Thoracic aorta (tissue), 2 donors: ENCODE measurements around the gene TSTD2. TPM values are rescaled to one million over a fixed set of nuclear protein-coding genes. Genes with fewer than 3 reads are reported as not detected.
A peak's percentile ranks its signal among the peaks of the same experiment; 100 is the strongest.

Experiments
- ATAC-seq: fragments of 150-250 bp; one replicate; pipeline ENCODE4 v1.8.0; 2017; ENCODE audit warnings: low read depth; ENCODE audit not compliant: insufficient number of reproducible peaks, low FRiP score
- DNase-seq: peaks from one replicate; pipeline ENCODE4 v3.0.0-alpha.2; 2020; ENCODE audit warnings: low spot score
- H3K27ac ChIP-seq, 2 donors: fragments of 200-600 bp; sonication (generic); 1 replicate in 1 of 2; 2 replicates in 1 of 2; pipeline ENCODE4 v1.5.1; 2016; ENCODE audit warnings: mild to moderate bottlenecking in 2 of 2, moderate library complexity in 2 of 2
- H3K27me3 ChIP-seq: fragments of 200-600 bp; sonication (generic); replicated peaks from 2 replicates; pipeline ENCODE4 v1.6.0; 2016; ENCODE audit warnings: mild to moderate bottlenecking; ENCODE audit not compliant: insufficient read depth
- H3K36me3 ChIP-seq: fragments of 200-600 bp; sonication (generic); one replicate; pipeline ENCODE4 v1.5.1; 2016
- H3K4me1 ChIP-seq, 2 donors: fragments of 200-600 bp; sonication (generic); 1 replicate in 1 of 2; 2 replicates in 1 of 2; pipeline versions ENCODE4 v1.5.1 to v1.6.0; 2016; ENCODE audit warnings: low read depth in 2 of 2, mild to moderate bottlenecking in 1 of 2; ENCODE audit not compliant: control insufficient read depth in 1 of 2
- H3K4me3 ChIP-seq: fragments of 200-600 bp; sonication (generic); 2 replicates; pipeline ENCODE4 v1.5.1; 2016; ENCODE audit warnings: mild to moderate bottlenecking
- H3K9me3 ChIP-seq: fragments of 200-600 bp; sonication (generic); 2 replicates; pipeline ENCODE4 v1.5.1; 2016
- total RNA-seq, 2 donors: library from RNA; depleted of rRNA; stranded (reverse); fragments of >200 nt; gene quantifications; one replicate each; pipeline versions ENCODE4 v1.1.0 to v1.2.3, GENCODE V29; 2016
- TF ChIP-seq, protein P1 (sequence below): fragments of 200-600 bp; sonication (generic); IDR thresholded peaks from one replicate; pipeline ENCODE4 v1.5.1; 2019; ENCODE audit warnings: antibody characterized with exemption

The TSTD2 gene
- total RNA-seq, 2 donors from 2014 or later = 13.1 to 51.4 TPM

DNA sequence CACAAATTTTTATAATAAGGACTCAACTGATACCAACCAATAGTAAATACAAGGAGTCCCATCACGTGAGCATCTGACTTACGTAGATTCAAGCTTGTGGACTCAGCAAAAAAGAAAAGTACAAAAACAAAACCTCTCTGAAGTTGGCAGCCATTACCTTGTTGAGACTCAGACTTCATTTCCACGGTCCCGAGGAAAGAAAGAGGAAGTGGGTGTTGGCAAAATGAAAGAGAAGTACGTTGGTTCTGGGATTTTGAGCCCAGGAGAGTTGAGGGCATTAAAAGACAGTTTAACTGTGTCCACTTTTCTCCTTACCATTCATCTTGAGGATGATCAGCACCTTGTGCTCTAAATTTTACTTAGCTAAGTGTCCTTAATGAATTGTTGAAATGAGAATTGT, 27.2 kb upstream of the TSTD2 start:
- Histone ChIP-seq H3K4me1 (no peaks in the 10 kb centered on the region), H3K9me3 (no peaks in the 10 kb centered on the region), H3K36me3 (peaks cover 47% of the 10 kb centered on the region), H3K4me3 (no peak overlapping the region), H3K27me3 (no peaks in the 10 kb centered on the region), H3K27ac (peak overlapping the region in 1 of 2 donors; percentile 45)
- TF ChIP-seq, protein P1, sequence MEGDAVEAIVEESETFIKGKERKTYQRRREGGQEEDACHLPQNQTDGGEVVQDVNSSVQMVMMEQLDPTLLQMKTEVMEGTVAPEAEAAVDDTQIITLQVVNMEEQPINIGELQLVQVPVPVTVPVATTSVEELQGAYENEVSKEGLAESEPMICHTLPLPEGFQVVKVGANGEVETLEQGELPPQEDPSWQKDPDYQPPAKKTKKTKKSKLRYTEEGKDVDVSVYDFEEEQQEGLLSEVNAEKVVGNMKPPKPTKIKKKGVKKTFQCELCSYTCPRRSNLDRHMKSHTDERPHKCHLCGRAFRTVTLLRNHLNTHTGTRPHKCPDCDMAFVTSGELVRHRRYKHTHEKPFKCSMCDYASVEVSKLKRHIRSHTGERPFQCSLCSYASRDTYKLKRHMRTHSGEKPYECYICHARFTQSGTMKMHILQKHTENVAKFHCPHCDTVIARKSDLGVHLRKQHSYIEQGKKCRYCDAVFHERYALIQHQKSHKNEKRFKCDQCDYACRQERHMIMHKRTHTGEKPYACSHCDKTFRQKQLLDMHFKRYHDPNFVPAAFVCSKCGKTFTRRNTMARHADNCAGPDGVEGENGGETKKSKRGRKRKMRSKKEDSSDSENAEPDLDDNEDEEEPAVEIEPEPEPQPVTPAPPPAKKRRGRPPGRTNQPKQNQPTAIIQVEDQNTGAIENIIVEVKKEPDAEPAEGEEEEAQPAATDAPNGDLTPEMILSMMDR = no peak
- DNase-seq (no peak), ATAC-seq (no peak)

DNA sequence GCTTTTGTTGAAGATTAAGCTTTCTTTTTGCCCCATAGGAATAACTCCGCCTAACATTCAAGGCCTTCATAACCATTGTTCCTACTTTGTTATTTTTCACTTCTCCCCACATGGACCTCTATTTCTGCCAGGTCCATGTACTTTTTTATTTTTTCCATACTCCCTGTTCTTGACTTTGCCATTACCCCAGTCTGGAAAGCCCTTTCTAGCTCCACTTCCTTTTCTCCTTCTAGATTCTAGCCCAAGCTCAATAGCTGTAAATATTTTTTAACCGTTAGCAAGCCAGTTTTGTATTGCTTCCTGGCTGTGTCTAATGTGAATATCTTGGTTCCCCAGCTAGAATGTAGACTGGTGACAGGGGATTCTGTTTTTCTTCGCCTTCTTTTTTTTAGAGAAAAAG, 26.6 kb upstream of the TSTD2 start:
- Histone ChIP-seq H3K9me3 (no peaks in the 10 kb centered on the region), H3K4me1 (no peaks in the 10 kb centered on the region), H3K4me3 (no peak overlapping the region), H3K36me3 (peaks cover 49% of the 10 kb centered on the region), H3K27me3 (no peaks in the 10 kb centered on the region), H3K27ac (peak overlapping the region in 1 of 2 donors; percentile 45)
- TF ChIP-seq, protein P1 = no peak
- DNase-seq = no peak
- ATAC-seq = no peak

DNA sequence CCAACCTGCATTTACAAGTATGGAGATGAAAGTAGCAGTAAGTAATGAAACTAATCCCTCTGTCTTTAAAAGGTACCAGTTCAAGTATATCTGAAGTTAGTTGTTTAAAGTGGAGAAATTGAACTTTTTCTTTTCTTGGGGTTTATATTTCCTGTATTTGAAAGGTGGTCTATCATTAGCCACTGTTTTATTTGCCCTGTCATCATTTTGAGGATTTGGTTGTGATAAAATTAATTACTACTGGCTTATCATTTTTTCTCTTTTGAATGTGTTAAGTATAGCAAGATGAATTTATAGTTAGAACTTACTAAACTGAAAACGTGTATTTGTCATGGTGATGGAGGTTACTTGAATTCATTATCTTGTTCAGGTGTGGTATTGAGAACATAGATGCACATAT, 25.5 kb upstream of the TSTD2 start:
- Histone ChIP-seq H3K9me3 (no peaks in the 10 kb centered on the region), H3K4me1 (no peaks in the 10 kb centered on the region), H3K36me3 (peaks cover 44% of the 10 kb centered on the region), H3K4me3 (no peak overlapping the region), H3K27ac (no peak overlapping the region), H3K27me3 (no peaks in the 10 kb centered on the region)
- ATAC-seq (no peak), DNase-seq (no peak)
- TF ChIP-seq, protein P1 = no peak

DNA sequence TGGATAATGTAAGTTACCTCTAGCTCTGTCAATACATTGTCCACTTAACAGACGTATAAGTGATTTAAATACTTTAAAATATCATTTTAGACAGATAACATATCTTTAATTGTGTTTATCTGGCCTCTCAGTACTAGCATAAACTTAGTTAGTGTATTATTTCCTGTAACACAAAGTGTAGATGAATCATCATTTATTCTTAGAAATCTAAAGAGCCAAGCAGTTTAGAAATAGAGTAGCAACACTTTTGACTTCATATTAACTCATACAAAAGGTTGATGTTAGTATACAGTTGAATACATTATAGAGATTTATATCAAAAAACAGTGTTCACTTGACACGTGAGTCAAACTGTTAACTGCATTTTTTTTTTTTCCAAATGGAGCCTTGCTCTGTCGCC, 18.5 kb upstream of the TSTD2 start:
- Histone ChIP-seq H3K36me3 (peaks cover 35% of the 10 kb centered on the region), H3K27ac (no peak overlapping the region)
- no peak for ATAC-seq

DNA sequence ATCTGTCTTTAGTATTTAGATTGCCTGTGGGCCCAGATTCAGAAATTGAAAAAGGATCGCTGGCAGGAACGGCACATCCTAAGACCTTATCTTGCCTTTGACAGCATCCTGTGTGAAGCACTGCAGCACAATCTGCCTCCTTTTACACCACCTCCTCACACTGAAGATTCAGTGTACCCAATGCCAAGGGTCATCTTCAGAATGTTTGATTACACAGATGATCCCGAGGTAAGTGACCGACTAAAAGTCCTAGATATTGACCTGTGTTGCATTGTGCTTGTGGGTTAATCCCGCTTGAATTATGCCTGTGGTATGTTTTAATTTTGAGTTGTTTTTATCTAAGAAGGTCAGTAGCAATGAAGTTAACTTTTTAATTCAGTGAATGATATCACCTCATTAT, 14.8 kb upstream of the TSTD2 start:
- no peaks in the 10 kb centered on the region for H3K9me3 ChIP-seq
- H3K4me3 ChIP-seq = no peak overlapping the region
- H3K27me3 ChIP-seq = no peaks in the 10 kb centered on the region
- H3K27ac ChIP-seq = no peak overlapping the region
- DNase-seq = no peak
- H3K36me3 ChIP-seq = peaks cover 26% of the 10 kb centered on the region
- TF ChIP-seq, protein P1 = no peak
- H3K4me1 ChIP-seq = peaks cover 4 to 5% of the 10 kb centered on the region in 2 donors
- no peak for ATAC-seq

More for the DNA sequence above, 18.5 kb upstream of the TSTD2 start:
- Histone ChIP-seq H3K9me3 (no peaks in the 10 kb centered on the region), H3K4me1 (peaks cover 4 to 5% of the 10 kb centered on the region in 2 donors), H3K27me3 (no peaks in the 10 kb centered on the region), H3K4me3 (no peak overlapping the region)
- TF ChIP-seq, protein P1 = no peak
- no peak for DNase-seq
